ENCODE results near the gene CPNE5.
"Not testable (repeated sequence)": the region's sequence is repeated elsewhere in the genome, so short reads cannot be mapped to it uniquely, and the experiment has no call there.

CPNE5 gene

DNA sequence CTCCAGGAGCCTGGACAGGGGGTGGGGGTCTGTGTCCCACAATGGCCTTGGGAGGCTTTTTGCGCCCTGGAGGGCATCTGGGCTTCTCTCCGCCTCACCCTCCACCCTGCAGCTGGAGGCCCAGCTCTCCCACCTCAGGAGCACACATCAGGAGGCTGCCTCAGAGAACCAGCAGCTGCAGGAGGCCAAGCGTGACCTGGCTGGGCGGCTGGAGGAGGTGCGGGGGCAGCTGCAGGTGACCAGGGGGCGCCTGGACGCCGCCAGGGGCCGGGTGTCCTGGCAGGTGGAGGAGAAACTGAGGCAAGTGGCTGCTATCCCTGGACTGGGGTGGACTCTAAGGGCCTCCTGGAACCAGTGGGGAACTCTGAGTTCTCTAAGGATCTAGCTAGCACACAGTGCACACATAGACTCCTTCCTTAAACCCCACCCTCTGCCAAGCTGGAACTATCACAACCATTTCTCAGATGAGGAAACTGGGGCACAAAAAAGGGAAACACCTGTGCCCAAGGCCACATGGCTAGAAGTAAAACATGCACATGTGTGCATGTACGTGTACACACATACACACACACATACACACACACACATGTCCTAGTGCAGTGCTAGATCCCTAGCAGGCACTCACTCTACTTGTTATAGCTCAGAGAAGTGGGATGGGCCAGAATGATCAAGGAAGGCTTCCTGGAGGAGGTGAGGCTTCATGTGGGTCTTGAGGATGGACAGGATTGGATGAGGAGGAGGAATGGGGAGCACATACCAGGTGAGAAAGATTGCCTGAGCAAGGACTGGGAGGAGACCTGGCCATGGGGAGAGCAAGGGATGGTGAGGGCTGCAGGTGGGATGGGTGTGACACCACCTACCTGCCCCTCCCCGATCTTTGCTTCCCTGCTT, 118.7 kb downstream of the CPNE5 start:
- FAIRE-seq (peak; percentile 74), DNase-seq (ENCODE audit: insufficient read length) (no peak)
- TF ChIP-seq POLR2A (IDR thresholded peaks at IDR 0.05; ENCODE audit: low read depth, low read length) (no peak), TAF1 (IDR thresholded peaks at IDR 0.05; ENCODE audit: borderline replicate concordance, low read depth, low read length) (no peak), POLR2AphosphoS5 (IDR thresholded peaks at IDR 0.05; ENCODE audit: low read depth, low read length) (no peak)

DNA sequence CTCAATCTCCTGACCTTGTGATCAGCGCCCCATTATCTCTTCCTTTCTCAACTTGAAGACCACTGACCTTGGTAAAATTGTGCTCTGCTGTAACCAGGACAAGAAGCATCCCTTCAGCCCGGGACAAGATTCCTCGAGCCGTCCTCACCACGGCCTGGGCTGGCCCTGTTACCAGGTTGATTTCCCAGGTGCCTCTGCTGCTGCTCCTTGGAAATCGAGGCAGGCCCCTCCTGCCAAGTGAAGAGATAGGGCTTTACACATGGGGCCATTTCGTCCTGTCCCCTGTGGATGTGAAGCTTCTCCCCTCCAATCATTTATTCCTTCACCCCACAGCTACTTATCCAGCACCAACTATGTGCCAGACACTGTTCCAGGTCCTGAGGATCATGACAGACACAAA, 120.1 kb downstream of the CPNE5 start:
- no peak for TF ChIP-seq POLR2AphosphoS5 (IDR thresholded peaks at IDR 0.05; ENCODE audit: low read depth, low read length)
- no peak for TF ChIP-seq TAF1 (IDR thresholded peaks at IDR 0.05; ENCODE audit: borderline replicate concordance, low read depth, low read length)
- no peak for TF ChIP-seq POLR2A (IDR thresholded peaks at IDR 0.05; ENCODE audit: low read depth, low read length)
- FAIRE-seq: no peak

DNA sequence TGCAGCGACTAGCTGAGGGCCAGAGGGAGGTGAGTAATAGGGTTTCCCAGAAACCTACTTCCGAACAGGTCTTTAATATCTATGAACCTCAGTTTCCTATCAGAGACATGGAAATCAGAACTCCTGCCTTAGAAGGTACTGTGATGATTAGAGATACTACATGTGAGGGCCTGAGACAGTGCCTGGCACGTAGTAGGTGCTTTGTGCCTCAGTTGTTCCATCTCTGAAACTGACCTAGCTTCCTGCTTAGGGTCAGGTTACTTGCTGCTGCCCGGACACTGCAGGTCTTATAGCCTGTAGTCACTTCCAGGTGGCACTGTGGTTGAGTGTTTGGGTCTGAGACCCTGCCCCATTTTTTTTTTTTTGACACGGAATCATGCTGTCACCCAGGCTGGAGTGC, 120.7 kb downstream of the CPNE5 start:
- TF ChIP-seq TAF1 (IDR thresholded peaks at IDR 0.05; ENCODE audit: borderline replicate concordance, low read depth, low read length): no peak
- no peak for TF ChIP-seq POLR2A (IDR thresholded peaks at IDR 0.05; ENCODE audit: low read depth, low read length)
- TF ChIP-seq POLR2AphosphoS5 (IDR thresholded peaks at IDR 0.05; ENCODE audit: low read depth, low read length): no peak
- FAIRE-seq (no peak), DNase-seq (ENCODE audit: insufficient read length) (no peak)

More for the DNA sequence above, 120.1 kb downstream of the CPNE5 start:
- no peak for DNase-seq (ENCODE audit: insufficient read length)

GRCh38 chr6:36717871-36718540, 121.2 kb downstream of the CPNE5 start:
- TF ChIP-seq TAF1 (IDR thresholded peaks at IDR 0.05; ENCODE audit: borderline replicate concordance, low read depth, low read length) (no peak), POLR2AphosphoS5 (IDR thresholded peaks at IDR 0.05; ENCODE audit: low read depth, low read length) (no peak), POLR2A (IDR thresholded peaks at IDR 0.05; ENCODE audit: low read depth, low read length) (no peak)
- DNase-seq (ENCODE audit: insufficient read length): no peak
- FAIRE-seq: no peak

- no peak for TF ChIP-seq POLR2AphosphoS5 (IDR thresholded peaks at IDR 0.05; ENCODE audit: low read depth, low read length)
- TF ChIP-seq POLR2A (IDR thresholded peaks at IDR 0.05; ENCODE audit: low read depth, low read length): no peak
- no peak for TF ChIP-seq TAF1 (IDR thresholded peaks at IDR 0.05; ENCODE audit: borderline replicate concordance, low read depth, low read length)
- no peak for DNase-seq (ENCODE audit: insufficient read length)
- FAIRE-seq: no peak
Observed at GRCh38 chr6:36717231-36717825, 121.9 kb downstream of the CPNE5 start.

- FAIRE-seq (no peak), DNase-seq (ENCODE audit: insufficient read length) (no peak)
- TF ChIP-seq TAF1 (IDR thresholded peaks at IDR 0.05; ENCODE audit: borderline replicate concordance, low read depth, low read length): no peak
- no peak for TF ChIP-seq POLR2A (IDR thresholded peaks at IDR 0.05; ENCODE audit: low read depth, low read length)
- TF ChIP-seq POLR2AphosphoS5 (IDR thresholded peaks at IDR 0.05; ENCODE audit: low read depth, low read length): no peak
Observed at GRCh38 chr6:36716476-36717093, 122.7 kb downstream of the CPNE5 start.

DNA sequence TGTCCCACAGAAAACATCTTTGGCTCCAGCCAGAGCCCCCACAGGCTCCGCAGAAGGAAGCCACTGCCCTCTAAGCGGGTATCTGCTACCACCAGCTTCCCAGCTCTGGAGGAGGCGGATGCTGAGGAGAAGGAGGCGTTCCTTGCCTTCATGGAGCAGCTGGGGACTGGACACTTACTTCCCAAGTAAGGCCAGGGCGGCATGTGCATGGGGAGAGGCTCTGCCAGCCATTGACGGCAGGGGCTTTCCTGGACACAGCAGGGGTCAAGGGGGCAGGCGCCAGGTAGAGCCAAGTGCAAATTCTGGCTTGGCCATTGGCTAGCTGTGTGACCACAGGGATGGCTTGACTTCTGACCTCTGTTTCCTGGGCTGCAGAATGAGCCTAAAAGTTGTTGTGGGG, 123.8 kb downstream of the CPNE5 start:
- DNase-seq (ENCODE audit: insufficient read length): no peak

DNA sequence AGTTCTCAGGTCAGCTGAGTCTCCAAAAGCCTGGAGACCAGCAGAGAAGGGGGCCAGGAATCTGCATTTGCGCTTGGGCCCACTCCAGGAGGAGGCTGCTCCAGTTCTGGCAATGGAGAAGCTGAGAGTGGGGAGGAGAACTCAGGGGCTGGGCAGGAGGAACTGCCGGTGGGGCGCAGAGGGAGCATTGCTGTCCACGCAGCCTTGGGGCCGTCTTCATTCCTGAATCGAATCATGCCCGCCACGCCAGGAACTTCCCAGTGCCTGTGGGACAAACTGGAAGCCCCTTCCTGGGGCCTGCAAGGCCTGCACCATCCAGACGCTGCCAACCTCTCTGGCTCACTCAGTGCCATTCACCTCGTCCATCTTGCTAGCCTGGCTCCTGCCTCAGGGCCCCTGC, 124.7 kb downstream of the CPNE5 start:
- FAIRE-seq: no peak
- TF ChIP-seq TAF1 (IDR thresholded peaks at IDR 0.05; ENCODE audit: borderline replicate concordance, low read depth, low read length): no peak
- no peak for TF ChIP-seq POLR2A (IDR thresholded peaks at IDR 0.05; ENCODE audit: low read depth, low read length)
- TF ChIP-seq POLR2AphosphoS5 (IDR thresholded peaks at IDR 0.05; ENCODE audit: low read depth, low read length): no peak
- no peak for DNase-seq (ENCODE audit: insufficient read length)

More for the DNA sequence above, 123.8 kb downstream of the CPNE5 start:
- TF ChIP-seq POLR2AphosphoS5 (IDR thresholded peaks at IDR 0.05; ENCODE audit: low read depth, low read length) (no peak), POLR2A (IDR thresholded peaks at IDR 0.05; ENCODE audit: low read depth, low read length) (no peak)
- no peak for FAIRE-seq

- TF ChIP-seq POLR2AphosphoS5 (IDR thresholded peaks at IDR 0.05; ENCODE audit: low read depth, low read length) (no peak), POLR2A (IDR thresholded peaks at IDR 0.05; ENCODE audit: low read depth, low read length) (no peak), TAF1 (IDR thresholded peaks at IDR 0.05; ENCODE audit: borderline replicate concordance, low read depth, low read length) (no peak)
- no peak for DNase-seq (ENCODE audit: insufficient read length)
- FAIRE-seq: no peak
Observed at GRCh38 chr6:36713846-36714245, 125.4 kb downstream of the CPNE5 start.

- no peak for FAIRE-seq
- TF ChIP-seq POLR2A (IDR thresholded peaks at IDR 0.05; ENCODE audit: low read depth, low read length): no peak
- no peak for TF ChIP-seq POLR2AphosphoS5 (IDR thresholded peaks at IDR 0.05; ENCODE audit: low read depth, low read length)
- TF ChIP-seq TAF1 (IDR thresholded peaks at IDR 0.05; ENCODE audit: borderline replicate concordance, low read depth, low read length): no peak
- no peak for DNase-seq (ENCODE audit: insufficient read length)
Observed at GRCh38 chr6:36712816-36713215, 126.4 kb downstream of the CPNE5 start.

GRCh38 chr6:36706339-36706738, 132.9 kb downstream of the CPNE5 start:
- no peak for TF ChIP-seq TAF1 (IDR thresholded peaks at IDR 0.05; ENCODE audit: borderline replicate concordance, low read depth, low read length)
- no peak for TF ChIP-seq POLR2A (IDR thresholded peaks at IDR 0.05; ENCODE audit: low read depth, low read length)
- TF ChIP-seq POLR2AphosphoS5 (IDR thresholded peaks at IDR 0.05; ENCODE audit: low read depth, low read length): no peak
- no peak for DNase-seq (ENCODE audit: insufficient read length)
- no peak for FAIRE-seq

- not testable (repeated sequence) for FAIRE-seq; DNase-seq (ENCODE audit: insufficient read length)
Observed at GRCh38 chr6:36704961-36705577, 134.2 kb downstream of the CPNE5 start.
